Endothelial cell (in vitro differentiated cells): ENCODE data around the gene PCDH1. TPM values are rescaled to one million over a fixed set of nuclear protein-coding genes. Genes with fewer than 3 reads are reported as not detected.

ENCODE experiments used
- DNase-seq: peaks from one replicate; pipeline ENCODE4 v3.0.0; 2021; ENCODE audit warnings: low spot score
- H3K27ac Mint-ChIP-seq: one replicate; pipeline ENCODE4 v1.8.0; 2021; ENCODE audit warnings: mixed read lengths, inconsistent platforms; ENCODE audit not compliant: unreplicated experiment
- H3K27me3 Mint-ChIP-seq: one replicate; pipeline ENCODE4 v1.8.0; 2021; ENCODE audit warnings: mild to moderate bottlenecking, moderate library complexity, mixed read lengths, inconsistent platforms; ENCODE audit not compliant: unreplicated experiment
- H3K36me3 Mint-ChIP-seq: one replicate; pipeline ENCODE4 v1.8.0; 2021; ENCODE audit warnings: mild to moderate bottlenecking, low read depth, mixed read lengths, inconsistent platforms; ENCODE audit not compliant: unreplicated experiment
- H3K4me1 Mint-ChIP-seq: one replicate; pipeline ENCODE4 v1.8.0; 2021; ENCODE audit warnings: mild to moderate bottlenecking, mixed read lengths, inconsistent platforms; ENCODE audit not compliant: unreplicated experiment
- H3K4me3 Mint-ChIP-seq: one replicate; pipeline ENCODE4 v1.8.0; 2021; ENCODE audit warnings: mild to moderate bottlenecking, mixed read lengths, inconsistent platforms; ENCODE audit not compliant: unreplicated experiment
- H3K9me3 Mint-ChIP-seq: one replicate; pipeline ENCODE4 v1.8.0; 2021; ENCODE audit warnings: mixed read lengths, inconsistent platforms; ENCODE audit not compliant: unreplicated experiment
- total RNA-seq: library from RNA; stranded (reverse); fragmentation: NEBNext Ultra II Directional; extraction: Animal tissue kit (Norgen Biotek cat#: 25700); gene quantifications from one replicate; pipeline ENCODE4 v1.2.1, GENCODE V29; 2021; ENCODE audit not compliant: unreplicated experiment
- TF ChIP-seq, protein P1 (sequence below): fragments of 200-600 bp; sonication (generic); IDR thresholded peaks from one replicate; pipeline ENCODE4 v1.5.0; 2021; ENCODE audit warnings: antibody characterized with exemption; ENCODE audit not compliant: unreplicated experiment

Gene PCDH1
- total RNA-seq, 1 donor from 2014 or later, result 140 TPM

GRCh38 chr5:141876628-141877355 lies 1.4 kb downstream of the PCDH1 start:
- Mint-ChIP-seq H3K4me3 (peak overlapping the region; percentile 100), H3K27me3 (peaks cover 24% of the 10 kb centered on the region), H3K9me3 (no peaks in the 10 kb centered on the region), H3K36me3 (peaks cover 16% of the 10 kb centered on the region), H3K4me1 (peaks cover 71% of the 10 kb centered on the region), H3K27ac (peak overlapping the region; percentile 74)
- DNase-seq, result no peak
- TF ChIP-seq, protein P1, sequence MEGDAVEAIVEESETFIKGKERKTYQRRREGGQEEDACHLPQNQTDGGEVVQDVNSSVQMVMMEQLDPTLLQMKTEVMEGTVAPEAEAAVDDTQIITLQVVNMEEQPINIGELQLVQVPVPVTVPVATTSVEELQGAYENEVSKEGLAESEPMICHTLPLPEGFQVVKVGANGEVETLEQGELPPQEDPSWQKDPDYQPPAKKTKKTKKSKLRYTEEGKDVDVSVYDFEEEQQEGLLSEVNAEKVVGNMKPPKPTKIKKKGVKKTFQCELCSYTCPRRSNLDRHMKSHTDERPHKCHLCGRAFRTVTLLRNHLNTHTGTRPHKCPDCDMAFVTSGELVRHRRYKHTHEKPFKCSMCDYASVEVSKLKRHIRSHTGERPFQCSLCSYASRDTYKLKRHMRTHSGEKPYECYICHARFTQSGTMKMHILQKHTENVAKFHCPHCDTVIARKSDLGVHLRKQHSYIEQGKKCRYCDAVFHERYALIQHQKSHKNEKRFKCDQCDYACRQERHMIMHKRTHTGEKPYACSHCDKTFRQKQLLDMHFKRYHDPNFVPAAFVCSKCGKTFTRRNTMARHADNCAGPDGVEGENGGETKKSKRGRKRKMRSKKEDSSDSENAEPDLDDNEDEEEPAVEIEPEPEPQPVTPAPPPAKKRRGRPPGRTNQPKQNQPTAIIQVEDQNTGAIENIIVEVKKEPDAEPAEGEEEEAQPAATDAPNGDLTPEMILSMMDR, result no peak

DNA sequence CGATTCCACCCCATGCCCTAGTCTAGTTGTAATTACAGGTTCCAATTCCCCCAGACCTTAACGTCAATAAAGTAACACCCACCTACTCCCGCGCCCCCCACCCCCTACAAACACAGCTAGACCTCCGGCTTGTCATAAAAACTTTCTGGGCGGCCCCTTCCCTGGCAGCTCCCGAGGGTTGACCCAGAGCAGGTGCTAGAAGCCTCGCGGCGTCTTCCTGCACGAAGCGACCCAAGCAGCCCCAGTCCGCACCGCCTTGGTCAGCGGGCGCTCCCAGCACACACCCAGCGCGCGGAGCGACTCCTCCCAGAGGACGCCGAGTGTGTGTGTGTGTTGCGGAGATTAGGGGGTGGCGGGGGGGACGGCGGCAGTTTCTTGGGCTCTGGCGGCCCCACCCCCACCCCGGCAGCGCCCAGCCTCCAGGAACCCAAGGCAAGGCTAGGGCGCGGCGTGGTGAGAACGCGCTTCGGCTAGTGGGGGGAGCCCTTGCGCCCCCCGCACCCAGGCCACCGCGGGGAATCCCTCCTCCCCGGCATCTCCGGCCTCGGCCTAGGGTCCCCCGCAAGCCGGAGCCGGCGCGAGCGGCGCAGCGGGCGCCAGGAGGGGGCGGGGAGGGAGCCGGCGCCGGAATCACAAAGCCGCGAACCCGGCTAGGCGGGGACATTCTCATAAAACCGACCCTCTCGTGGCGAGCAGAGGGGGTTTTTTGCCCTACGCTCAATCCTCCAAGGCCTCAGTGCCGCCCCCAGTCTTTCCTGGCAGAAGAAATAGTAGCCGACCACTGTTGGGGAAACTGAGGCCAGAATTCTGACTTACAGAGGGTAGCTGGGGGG lies 2.2 kb downstream of the PCDH1 start:
- Mint-ChIP-seq H3K36me3 (peaks cover 16% of the 10 kb centered on the region), H3K27me3 (peaks cover 27% of the 10 kb centered on the region), H3K9me3 (no peaks in the 10 kb centered on the region), H3K4me1 (peaks cover 67% of the 10 kb centered on the region), H3K4me3 (peak overlapping the region; percentile 100), H3K27ac (no peak overlapping the region)
- no peak for DNase-seq
- TF ChIP-seq, protein P1, result no peak

GRCh38 chr5:141875022-141875740 lies 3.0 kb downstream of the PCDH1 start:
- TF ChIP-seq, protein P1, result no peak
- peaks cover 67% of the 10 kb centered on the region for H3K4me1 Mint-ChIP-seq
- H3K27ac Mint-ChIP-seq, result no peak overlapping the region
- DNase-seq, result no peak
- peaks cover 16% of the 10 kb centered on the region for H3K36me3 Mint-ChIP-seq
- no peaks in the 10 kb centered on the region for H3K9me3 Mint-ChIP-seq
- H3K27me3 Mint-ChIP-seq, result peaks cover 19% of the 10 kb centered on the region
- H3K4me3 Mint-ChIP-seq, result peak overlapping the region; percentile 94

- Mint-ChIP-seq H3K27me3 (peaks cover 16% of the 10 kb centered on the region), H3K9me3 (no peaks in the 10 kb centered on the region), H3K4me3 (peak overlapping the region; percentile 94), H3K27ac (no peak overlapping the region), H3K4me1 (peaks cover 59% of the 10 kb centered on the region), H3K36me3 (peaks cover 24% of the 10 kb centered on the region)
- TF ChIP-seq, protein P1, result no peak
- DNase-seq, result no peak
Observed at GRCh38 chr5:141874262-141874964, 3.8 kb downstream of the PCDH1 start.
